ENCODE data around the gene SNCB.
"Not testable (repeated sequence)": the region's sequence is repeated elsewhere in the genome, so short reads cannot be mapped to it uniquely, and the experiment has no call there.

The SNCB gene

GRCh38 chr5:176596689-176597416, 33.5 kb downstream of the SNCB start:
- no peak for DNase-seq

- DNase-seq, result no peak
Measured at GRCh38 chr5:176596069-176596644, 34.2 kb downstream of the SNCB start.

- DNase-seq, result no peak
Measured at GRCh38 chr5:176595386-176595943, 34.9 kb downstream of the SNCB start.

GRCh38 chr5:176594554-176594953, 35.8 kb downstream of the SNCB start:
- DNase-seq, result no peak

GRCh38 chr5:176593273-176593869, 37.0 kb downstream of the SNCB start:
- no peak for DNase-seq

GRCh38 chr5:176592573-176592972, 37.8 kb downstream of the SNCB start:
- DNase-seq, result no peak

- DNase-seq, result not testable (repeated sequence)
Measured at GRCh38 chr5:176591667-176592066, 38.7 kb downstream of the SNCB start.

GRCh38 chr5:176590035-176590717, 40.2 kb downstream of the SNCB start:
- DNase-seq, result no peak

- DNase-seq, result no peak
Measured at GRCh38 chr5:176589039-176589769, 41.1 kb downstream of the SNCB start.

- DNase-seq, result no peak
Measured at GRCh38 chr5:176588297-176588696, 42.0 kb downstream of the SNCB start.

- no peak for DNase-seq
Measured at GRCh38 chr5:176587398-176587797, 42.9 kb downstream of the SNCB start.

GRCh38 chr5:176583076-176583475, 47.3 kb downstream of the SNCB start:
- no peak for DNase-seq

GRCh38 chr5:176581361-176581760, 49.0 kb downstream of the SNCB start:
- no peak for DNase-seq

GRCh38 chr5:176579323-176579722, 51.0 kb downstream of the SNCB start:
- DNase-seq, result no peak

GRCh38 chr5:176578391-176578808, 51.9 kb downstream of the SNCB start:
- DNase-seq, result peak; percentile 79

GRCh38 chr5:176577312-176578176, 52.8 kb downstream of the SNCB start:
- no peak for DNase-seq

GRCh38 chr5:176575488-176576422, 54.6 kb downstream of the SNCB start:
- no peak for DNase-seq

GRCh38 chr5:176575066-176575465, 55.3 kb downstream of the SNCB start:
- no peak for DNase-seq

GRCh38 chr5:176574297-176574591, 56.1 kb downstream of the SNCB start:
- no peak for DNase-seq

- peak; percentile 73 for DNase-seq
Measured at GRCh38 chr5:176573564-176574296, 56.6 kb downstream of the SNCB start.
